Activated CD8-positive, alpha-beta memory T cell treated with anti-CD3 and anti-CD28 coated beads for 1 hour (primary cell): ENCODE measurements around the gene RCN2.

Source experiments
- DNase-seq, 2 donors: peaks; one replicate each; pipeline ENCODE4 v3.0.0-alpha.2; 2020; ENCODE audit warnings: low read depth in 1 of 2; ENCODE audit errors: extremely low read depth in 1 of 2

RCN2 gene

GRCh38 chr15:76972389-76973361 lies 41.1 kb downstream of the RCN2 start:
- no peak for DNase-seq

- DNase-seq = peak; percentile 42 to 54
These were observed 41.8 kb downstream of the RCN2 start for GRCh38 chr15:76973362-76973743.

- DNase-seq = no peak
These were observed 42.4 kb downstream of the RCN2 start for GRCh38 chr15:76973906-76974305.

GRCh38 chr15:76974456-76975036 lies 43.0 kb downstream of the RCN2 start:
- DNase-seq = no peak

GRCh38 chr15:76976141-76976540 lies 44.6 kb downstream of the RCN2 start:
- no peak for DNase-seq

- no peak for DNase-seq
These were observed 45.2 kb downstream of the RCN2 start for GRCh38 chr15:76976572-76977270.

- DNase-seq = no peak
These were observed 47.2 kb downstream of the RCN2 start for GRCh38 chr15:76978522-76979330.

- no peak for DNase-seq
These were observed 47.9 kb downstream of the RCN2 start for GRCh38 chr15:76979331-76979925.

- DNase-seq = no peak
These were observed 48.5 kb downstream of the RCN2 start for GRCh38 chr15:76979996-76980520.

GRCh38 chr15:76982356-76982755 lies 50.8 kb downstream of the RCN2 start:
- no peak for DNase-seq

- DNase-seq = no peak
These were observed 51.2 kb downstream of the RCN2 start for GRCh38 chr15:76982756-76983155.

- no peak for DNase-seq
These were observed 52.2 kb downstream of the RCN2 start for GRCh38 chr15:76983590-76984375.

- no peak for DNase-seq
These were observed 55.2 kb downstream of the RCN2 start for GRCh38 chr15:76986743-76987142.

GRCh38 chr15:76987276-76987675 lies 55.7 kb downstream of the RCN2 start:
- no peak for DNase-seq

GRCh38 chr15:76987896-76988860 lies 56.6 kb downstream of the RCN2 start:
- DNase-seq = no peak

- DNase-seq = no peak
These were observed 57.6 kb downstream of the RCN2 start for GRCh38 chr15:76988867-76989780.

- no peak for DNase-seq
These were observed 59.5 kb downstream of the RCN2 start for GRCh38 chr15:76991048-76991447.
